ENCODE measurements around the gene CLPSL1.

The CLPSL1 gene

DNA sequence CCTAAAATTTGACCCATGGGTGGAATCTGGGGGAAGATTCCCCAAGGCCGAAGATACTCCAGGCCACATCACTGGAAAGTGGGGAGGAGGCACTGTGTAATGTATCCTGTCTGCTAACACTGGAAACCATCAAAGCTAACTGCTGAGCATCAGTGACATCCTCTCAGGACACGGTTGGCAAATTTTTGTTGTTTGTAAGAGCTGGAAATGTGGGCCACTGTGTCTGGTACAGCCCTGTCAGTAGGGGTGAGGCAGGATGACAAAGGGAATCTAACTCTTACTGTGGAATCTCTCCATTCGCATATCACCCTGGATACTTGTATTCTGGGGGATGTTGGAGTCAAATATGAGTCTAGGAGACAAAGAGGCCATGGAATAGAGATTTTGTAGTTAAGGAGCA lies 21.4 kb upstream of the CLPSL1 start:
- DNase-seq: no peak

DNA sequence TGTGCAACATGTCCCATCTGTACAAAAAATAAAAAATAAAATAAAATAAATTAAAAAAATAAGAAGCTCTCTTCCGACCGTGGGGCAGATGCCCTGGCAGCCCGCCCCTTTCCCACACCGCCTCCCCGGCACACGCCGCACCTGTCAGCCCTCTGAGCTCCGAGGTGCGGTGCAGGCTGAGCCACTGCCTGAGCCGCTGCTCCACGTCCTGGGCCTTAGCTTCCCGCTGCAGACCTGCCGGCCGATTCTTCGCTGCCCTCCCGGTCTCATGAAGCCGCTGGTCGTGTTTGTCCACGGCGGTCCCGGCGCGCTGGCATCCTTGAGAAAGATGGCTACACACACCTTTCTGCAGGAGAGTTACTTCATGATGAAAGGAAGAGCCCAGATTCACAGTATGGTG lies 15.1 kb upstream of the CLPSL1 start:
- no peak for DNase-seq

DNA sequence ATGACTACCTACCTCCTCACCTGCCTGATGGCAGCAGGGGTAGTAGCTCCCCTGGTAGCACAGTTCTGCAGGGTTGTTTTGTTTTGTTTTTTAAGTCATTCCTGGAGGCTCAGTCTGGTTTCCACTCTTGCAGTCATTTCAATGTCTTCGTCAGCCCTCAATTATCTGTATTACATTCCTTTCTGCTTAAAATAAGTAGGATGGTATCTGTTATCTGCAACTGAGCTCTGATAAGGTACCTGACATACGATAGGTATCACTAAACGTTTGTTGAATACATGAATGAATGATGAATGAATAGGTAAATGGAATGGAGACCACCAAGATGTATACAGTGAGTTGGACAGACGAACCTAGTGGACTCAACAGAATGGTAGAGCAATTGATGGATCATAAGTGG lies 11.6 kb upstream of the CLPSL1 start:
- no peak for DNase-seq

DNA sequence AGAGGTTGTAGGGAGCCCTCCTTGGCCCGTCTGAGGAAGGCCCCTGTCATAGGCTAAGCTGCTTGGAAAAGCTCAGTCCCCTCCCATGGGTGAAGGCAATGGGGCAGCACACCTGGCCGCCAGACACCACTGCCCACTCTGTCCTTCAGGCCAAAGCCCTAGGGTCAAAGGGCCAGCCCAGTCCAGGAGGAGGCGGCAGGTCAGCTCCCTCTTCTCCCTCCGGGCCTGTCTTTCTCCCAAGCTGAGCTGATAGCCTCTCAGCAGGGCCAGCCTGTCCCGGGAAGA lies 9.5 kb upstream of the CLPSL1 start:
- no peak for DNase-seq

DNA sequence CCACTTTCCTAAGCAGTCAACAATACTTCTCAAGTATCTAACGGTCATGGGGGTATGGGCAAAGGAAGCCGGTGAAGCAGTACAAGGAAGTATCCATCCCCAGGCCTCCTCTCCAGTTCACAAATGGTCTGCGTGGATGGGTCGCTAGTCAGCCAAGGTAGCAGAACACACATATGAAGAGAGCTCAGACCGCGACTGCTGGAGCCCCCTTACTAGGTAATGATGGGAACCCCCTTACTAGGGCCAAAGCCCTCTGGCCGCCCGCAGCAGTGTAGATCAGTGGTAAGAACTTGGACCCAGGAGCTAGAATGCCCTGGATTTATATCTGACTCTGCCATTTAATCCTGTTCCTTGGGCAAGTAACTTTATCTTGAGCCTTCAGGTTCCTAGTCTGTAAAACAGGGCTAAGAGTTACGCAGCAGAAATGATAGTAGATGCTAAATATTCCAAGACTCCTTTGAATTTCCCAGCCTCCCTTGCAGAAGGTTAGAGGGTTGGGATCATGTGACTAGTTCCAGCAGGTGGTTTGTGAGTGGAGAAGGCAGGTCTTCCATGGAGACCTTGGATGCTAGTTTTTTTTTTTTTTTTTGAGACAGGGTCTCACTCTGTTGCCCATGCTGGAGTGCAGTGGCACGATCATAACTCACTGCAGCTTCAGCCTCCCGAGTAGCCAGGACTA lies 6.6 kb upstream of the CLPSL1 start:
- DNase-seq: no peak

DNA sequence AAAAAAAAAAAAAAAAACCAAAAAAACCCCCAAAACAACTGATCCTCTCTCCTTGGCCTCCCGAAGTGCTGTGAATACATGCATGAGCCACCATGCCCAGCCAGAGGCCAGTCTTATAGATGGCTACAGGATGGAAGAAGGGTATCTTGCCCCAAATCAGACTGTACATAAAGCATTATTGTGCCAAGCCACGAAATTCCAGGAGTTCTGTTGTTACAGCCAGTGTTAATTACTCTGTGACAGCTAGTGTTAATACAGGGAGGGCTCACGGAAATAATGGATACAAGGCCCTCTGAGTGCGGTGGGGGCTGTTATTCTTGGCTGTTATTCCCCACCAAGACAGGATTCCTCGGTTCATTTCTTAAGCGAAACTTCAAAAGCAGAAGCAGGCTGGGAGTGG lies 5.8 kb upstream of the CLPSL1 start:
- no peak for DNase-seq

DNA sequence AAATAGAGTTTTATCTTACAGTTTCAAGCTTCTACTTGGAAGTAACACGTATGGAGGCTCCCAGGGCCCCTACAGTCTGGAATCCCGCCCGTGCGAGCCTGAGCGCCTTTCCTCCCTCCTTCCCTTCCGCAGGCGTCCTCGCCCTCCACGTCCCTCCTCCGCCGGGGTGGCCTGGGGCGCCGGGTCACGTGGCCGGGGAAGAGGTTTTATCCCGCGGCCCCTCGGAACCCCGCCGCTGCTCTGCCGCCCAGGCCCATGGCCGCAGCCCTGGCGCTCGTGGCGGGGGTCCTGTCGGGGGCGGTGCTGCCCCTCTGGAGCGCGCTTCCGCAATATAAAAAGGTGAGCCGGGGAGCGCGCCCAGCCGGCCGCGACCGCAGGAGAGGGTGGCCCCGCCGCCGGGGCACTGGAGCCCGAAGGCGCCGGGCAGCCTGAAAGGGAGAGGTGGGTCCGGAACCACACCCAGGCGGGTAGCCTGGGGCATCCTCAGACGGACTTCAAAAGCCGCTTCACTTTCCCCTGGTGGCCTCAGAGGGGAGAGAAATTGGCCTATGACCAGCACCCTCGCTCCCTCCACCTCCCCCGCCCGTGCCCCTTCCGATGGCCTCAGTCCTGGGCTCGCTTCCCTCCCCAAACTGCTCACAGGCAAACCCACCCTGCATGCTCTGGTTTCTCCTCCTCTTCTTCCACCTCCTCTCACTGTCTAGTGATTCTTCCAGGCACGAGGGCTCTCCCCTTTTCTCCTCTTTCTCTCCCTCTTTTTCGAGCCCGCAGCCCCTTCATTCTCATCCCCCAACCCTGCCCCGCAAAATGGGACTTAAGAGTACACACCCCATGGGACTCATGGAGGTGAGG lies 4.2 kb upstream of the CLPSL1 start, which contains the start of gene CLPSL2:
Gene CLPSL2, plus strand, starts transcription at position 235 of the 852 bp plus-strand sequence. Its CDS starts 21 bp downstream, at position 256.
- no peak for DNase-seq

DNA sequence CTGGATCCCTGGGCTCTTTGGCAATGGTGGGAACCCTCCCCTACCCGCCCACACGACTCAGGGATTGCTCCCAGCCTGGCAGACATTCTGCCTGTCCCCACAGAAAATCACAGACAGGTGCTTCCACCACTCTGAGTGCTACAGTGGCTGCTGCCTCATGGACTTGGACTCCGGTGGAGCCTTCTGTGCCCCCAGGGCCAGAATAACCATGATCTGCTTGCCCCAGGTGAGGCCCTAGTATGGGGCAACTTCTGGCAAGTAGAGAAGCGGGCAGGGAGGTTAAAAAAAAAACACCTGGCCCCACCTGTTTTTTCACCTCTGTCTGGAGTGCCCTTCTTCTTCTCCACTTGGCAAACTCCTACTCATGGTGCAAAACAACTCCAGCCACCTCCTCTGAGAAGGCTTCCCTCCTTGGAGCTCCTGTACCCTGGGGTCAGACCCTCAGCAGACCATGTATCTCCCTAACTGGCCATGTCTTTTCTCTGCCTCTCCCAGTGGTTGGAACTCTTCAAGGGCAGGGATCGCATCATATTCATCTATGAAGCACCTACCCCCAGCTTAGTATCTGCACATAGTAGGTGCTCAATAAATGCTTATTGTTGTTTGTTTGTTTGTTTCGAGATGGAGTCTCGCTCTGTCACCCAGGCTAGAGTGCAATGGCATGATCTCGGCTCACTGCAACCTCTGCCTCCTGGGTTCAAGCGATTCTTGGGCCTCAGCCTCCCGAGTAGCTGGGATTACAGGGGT lies 3.3 kb upstream of the CLPSL1 start:
- no peak for DNase-seq

DNA sequence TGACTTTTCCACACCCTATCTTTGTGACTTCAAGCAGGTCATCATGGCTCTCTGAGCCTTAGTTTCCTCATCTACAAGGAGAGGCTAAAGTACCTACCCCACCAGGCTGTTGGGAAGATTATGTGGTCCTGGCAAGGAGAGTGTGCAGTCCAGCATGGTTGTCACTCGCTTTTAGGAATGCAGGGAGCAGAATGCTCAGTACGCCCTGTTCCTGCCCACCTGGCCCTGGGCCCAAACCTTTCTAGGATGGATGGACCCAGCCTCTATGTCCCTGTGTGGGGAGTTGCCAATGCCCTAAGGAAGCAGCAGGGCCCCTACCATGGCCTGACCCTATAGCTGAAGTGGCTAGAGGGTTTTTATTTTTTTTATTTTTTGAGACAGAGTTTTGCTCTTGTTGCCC lies 2.4 kb upstream of the CLPSL1 start:
- no peak for DNase-seq

DNA sequence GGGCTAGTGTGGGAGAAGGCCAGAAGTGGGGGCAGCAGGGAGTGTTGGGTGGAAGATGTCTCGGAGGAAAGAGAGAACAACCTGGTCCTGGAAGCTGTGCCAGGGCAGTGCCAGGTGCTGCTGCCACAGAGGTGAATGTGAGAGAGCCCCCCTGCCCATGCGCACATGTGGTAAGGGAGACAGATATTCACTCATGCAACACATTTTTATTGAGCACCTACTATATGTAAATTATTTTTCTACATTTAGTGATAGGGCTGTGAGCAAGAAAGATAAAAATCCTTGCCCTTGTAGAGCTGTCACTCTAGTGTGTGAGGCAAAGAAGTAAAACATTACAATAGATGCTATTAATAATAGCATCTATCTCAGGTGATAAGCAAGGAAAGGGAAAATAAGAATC lies 471 bp downstream of the CLPSL1 start:
- DNase-seq: no peak

DNA sequence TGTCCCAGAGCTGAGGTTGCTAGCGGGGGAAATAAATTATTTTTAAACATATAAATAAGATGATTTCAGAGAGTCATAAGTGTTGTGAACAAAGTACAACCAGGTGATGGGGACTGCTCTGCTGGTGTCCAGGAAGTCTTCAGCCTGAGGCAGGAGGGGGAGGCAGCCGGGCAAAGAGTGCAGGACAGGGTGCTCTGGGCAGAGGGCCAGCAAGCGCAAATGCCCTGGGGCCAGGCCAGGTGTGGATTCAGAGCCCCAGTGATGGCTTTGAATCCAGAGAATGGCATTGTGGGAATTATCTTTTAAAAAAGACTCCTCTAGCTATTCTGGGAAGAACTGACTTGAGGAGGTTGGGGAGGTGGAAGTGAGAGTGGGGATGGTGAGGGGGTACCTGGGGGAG lies 1.6 kb downstream of the CLPSL1 start:
- no peak for DNase-seq

DNA sequence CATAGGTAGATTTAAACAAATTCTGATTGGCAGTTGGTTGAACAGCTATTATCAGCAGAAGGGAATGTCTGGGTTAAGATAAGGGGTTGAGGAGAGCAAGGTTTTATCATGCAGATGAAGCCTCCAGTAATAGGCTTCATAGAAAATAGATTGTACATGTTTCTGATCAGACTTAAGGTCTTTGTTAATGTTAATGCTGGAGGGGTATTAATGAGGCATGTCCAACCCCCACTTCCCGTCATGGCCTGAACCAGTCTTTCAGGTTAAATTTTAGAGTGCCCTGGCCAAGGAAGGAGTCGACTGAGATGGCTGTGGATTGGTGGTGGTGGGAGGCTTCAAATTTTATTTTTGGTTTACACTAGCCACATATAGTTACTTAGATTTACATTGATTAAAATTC lies 3.4 kb downstream of the CLPSL1 start:
- DNase-seq: no peak

DNA sequence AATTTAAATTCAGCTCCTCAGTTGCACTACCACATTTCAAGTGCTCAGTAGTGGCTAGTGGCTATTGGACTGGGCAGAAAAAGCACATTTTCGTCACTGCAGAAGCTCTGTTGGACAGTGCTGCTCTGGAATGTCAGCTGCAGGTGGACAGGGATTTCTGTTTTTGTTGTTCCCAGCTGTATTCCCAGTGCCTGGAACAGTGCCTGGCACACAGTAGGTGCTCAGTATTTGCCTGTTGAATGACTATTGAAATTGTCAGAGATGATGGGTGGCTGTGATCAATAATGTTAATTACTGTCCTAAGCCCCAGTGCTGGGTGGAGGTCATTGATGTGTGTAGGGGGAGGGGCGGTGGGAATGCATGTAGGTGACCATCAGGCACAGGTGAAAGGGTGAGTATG lies 5.5 kb downstream of the CLPSL1 start:
- DNase-seq: no peak

DNA sequence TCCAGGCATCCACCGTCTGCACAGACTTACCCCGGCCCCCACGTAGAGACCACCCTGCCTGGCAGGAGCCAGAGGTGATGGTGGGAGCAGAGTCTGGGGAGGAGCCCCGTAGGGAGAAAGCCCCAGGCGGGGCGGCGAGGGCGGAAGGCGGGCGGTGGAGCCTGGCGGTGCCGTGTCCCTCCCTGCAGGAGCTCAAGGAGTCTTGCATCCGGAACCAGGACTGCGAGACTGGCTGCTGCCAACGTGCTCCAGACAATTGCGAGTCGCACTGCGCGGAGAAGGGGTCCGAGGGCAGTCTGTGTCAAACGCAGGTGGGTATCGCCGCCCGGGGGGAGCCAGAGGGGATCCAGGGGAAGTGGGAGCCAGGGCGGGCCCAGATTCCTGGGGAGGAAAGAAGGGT lies 6.0 kb downstream of the CLPSL1 start:
- no peak for DNase-seq

DNA sequence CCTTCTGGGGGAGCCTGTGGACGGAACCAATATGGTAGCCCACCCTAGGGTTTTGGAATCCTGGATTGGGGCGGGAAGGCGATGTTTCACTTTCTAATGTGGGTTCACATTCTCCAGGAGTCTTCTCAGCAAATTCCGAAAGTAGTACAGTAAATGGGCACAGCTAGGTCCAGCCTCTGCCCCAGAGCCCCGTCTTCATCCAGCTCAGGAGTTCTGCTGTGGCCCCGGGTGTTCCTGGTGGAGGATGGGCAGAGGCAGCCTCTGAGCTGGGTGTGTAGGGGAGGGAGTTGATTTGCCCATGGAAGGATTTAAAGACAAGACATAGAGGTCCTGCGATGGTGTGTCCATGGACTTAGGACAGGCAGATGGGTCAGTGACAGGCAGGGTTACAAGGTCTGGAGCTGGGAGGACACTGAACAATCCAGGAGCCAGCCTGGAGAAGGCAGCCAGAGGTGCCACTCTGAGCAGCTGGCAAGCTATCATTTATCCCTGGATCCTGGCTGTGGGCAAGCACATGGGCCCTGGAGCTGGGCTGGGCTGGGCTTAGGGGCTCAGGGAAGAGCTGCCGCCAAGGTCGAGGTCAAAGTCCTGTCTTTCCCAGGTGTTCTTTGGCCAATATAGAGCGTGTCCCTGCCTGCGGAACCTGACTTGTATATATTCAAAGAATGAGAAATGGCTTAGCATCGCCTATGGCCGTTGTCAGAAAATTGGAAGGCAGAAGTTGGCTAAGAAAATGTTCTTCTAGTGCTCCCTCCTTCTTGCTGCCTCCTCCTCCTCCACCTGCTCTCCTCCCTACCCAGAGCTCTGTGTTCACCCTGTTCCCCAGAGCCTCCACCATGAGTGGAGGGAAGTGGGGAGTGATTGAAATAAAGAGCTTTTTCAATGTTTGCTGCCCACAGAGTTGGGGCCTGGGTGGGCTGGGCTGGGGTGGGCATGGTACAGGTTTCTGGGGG lies 6.7 kb downstream of the CLPSL1 start:
- DNase-seq: no peak

DNA sequence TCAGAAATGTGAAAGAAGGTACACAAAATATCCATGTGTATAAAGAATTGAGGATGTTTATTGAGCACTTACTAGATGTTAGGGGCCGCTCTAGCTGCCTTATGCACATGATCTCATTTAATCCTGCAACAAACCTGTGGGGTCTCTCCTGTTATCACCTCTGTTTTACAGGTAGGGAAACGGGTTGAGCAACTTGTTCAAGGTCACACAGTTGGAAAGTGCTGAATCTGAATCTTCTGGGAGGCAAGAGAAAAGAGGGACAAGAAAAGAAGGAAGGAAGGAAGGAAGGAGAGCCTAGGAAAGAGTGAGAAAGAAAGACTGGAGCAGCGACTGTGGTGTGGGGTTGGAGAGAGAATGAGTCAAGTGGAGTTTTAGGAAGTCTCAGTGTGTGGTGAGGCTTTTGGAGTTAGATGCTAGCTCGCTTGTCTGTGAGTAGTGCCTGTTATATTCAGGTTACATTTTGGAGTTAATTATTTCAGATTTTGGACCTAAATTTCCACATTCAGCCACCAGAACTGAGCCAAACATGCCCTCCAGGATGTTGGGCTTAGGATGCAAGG lies 7.7 kb downstream of the CLPSL1 start:
- no peak for DNase-seq

DNA sequence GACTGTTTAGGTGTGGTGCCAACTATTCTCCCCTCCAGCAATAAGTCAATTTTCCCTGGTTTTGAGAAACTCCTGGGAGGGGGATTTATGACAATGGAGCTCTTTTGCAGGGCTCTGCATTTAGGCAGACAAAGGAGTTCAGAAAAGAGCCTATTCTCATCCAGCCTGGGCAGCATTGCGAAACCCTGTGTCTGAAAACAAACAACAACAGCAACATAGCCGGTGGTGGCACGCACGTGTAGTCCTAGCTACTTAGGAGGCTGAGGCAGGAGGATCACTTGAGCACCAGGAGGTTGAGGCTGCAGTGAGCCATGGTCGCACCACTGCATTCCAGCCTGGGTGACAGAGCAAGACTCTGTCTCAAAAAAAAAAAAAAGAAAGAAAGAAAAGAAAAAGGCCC lies 9.9 kb downstream of the CLPSL1 start:
- DNase-seq: no peak

DNA sequence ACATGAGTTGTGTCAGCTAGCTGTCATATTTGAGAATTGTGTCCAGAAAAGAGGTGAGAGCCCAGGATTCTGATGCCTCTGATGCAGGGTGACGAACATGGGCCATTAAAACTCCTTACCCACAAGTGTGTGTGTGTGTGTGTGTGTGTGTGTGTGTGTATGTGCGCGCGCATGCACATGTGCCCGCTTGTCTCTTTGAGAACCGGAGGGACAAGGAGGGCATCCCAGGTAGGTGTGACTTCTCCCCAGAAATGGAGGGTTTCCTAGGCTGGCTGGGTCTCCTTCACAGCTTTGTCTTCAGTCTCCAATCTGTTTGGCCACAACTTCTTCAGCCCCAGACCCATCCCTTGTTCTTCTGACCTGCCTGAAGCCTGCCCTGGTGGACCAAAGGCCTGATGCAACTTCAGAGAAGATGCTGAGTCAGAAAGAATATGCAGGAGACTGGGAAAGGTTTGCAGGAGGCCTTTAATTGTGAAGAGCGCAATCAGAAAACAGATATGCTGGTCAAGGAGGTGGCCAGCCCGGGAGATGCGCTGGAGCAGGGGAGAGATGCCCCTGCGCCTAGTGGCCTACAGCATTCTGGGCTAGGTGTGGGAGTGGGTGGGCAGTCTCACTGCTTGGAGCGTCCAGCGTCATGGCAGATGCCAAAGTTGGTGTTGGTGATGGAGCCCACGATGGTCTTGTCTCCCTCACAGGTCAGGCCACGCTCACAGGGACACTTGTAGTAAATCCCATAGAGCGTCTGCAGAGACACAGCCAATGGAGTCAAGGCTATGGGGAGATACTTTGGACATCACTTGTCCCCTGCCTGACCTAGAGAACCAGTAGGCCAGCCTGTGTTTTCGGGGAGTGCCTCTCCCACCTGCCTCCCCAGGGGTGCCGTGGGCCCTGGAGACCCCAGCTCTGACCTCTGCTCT lies 14.0 kb downstream of the CLPSL1 start:
- no peak for DNase-seq

DNA sequence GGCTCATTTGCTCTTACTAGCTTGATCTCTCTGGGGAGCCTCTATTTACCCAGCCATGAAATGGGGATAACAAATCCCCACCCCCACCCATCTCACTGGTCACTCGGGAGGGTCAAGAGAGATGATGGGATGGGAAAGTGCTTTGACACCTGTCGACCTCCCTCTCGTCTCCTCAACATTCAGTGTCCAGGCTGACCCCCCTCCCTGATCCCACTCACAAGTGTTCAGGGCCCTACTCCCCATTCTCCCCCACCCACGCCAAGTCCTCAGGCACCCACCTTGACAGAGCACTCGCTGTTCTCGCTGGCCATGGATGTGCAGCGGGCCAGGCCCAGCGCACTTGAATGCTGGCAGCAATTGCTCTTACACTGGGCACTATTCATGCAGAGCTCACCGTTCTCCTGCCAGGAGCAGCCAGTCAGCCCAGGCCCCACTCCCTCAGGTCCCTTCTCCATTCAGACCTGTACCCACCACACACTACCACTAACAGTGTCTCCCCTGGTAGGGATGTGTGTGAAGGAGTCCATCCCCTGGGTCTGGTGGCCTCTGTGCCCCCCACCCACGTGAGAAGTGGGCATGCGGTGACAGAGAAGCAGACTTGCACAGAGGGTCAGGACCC lies 14.7 kb downstream of the CLPSL1 start:
- no peak for DNase-seq

DNA sequence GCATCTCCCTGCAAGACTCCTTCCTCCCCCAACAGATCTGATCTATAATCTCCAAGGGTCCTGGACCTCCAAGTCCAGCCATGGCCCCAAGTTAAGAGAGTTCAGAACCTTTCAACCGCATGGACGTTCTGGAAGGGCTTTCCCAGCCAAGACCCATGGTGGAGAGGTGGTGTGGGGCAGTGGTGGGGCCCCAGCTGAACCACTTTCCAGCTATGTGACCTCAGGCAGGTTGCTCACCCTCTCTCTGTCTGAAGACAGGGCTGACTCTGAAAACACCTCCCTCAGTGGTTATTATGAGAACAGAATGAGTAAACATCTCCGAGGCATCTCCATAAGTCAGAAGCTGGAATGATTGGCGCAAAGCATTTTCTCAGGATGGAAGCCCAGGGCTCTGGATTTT lies 15.4 kb downstream of the CLPSL1 start:
- no peak for DNase-seq
